Endodermal cell (in vitro differentiated cells): ENCODE data around the gene BOC. TPM values are rescaled to one million over a fixed set of nuclear protein-coding genes. Genes with fewer than 3 reads are reported as not detected.
A peak's percentile ranks its signal among the peaks of the same experiment; 100 is the strongest.

Experiments used
- DNase-seq: peaks from one replicate; pipeline ENCODE4 v3.0.0-alpha.2; 2017
- H3K27ac ChIP-seq: 2 replicates; pipeline ENCODE4 v1.5.1; 2013; ENCODE audit warnings: mild to moderate bottlenecking, low read depth, low read length, moderate library complexity
- H3K27me3 ChIP-seq: 2 replicates; pipeline ENCODE4 v1.6.1; 2013; ENCODE audit warnings: mild to moderate bottlenecking, low read length, moderate library complexity; ENCODE audit not compliant: insufficient read depth, control insufficient read depth, poor library complexity, severe bottlenecking
- H3K36me3 ChIP-seq: 2 replicates; pipeline ENCODE4 v1.7.0; 2013; ENCODE audit warnings: mild to moderate bottlenecking, low read length, moderate library complexity; ENCODE audit not compliant: control insufficient read depth, insufficient read depth
- H3K4me1 ChIP-seq: one replicate; pipeline ENCODE4 v1.7.0; 2013; ENCODE audit warnings: low read length; ENCODE audit not compliant: control insufficient read depth, insufficient read depth
- H3K4me3 ChIP-seq: 2 replicates; pipeline ENCODE4 v1.5.1; 2013; ENCODE audit warnings: mild to moderate bottlenecking, low read length, moderate library complexity
- H3K9ac ChIP-seq: 2 replicates; pipeline ENCODE4 v1.6.1; 2013; ENCODE audit warnings: mild to moderate bottlenecking, low read length, moderate library complexity; ENCODE audit not compliant: poor library complexity, severe bottlenecking; ENCODE audit errors: extremely low read depth
- H3K9me3 ChIP-seq: 2 replicates; pipeline ENCODE4 v1.6.1; 2013; ENCODE audit warnings: mild to moderate bottlenecking, low read length, moderate library complexity; ENCODE audit not compliant: control insufficient read depth
- H3K27ac Mint-ChIP-seq: 2 replicates; pipeline ENCODE4 v1.8.0; 2020; ENCODE audit warnings: mixed read lengths
- H3K27me3 Mint-ChIP-seq: 2 replicates; pipeline ENCODE4 v1.8.0; 2021; ENCODE audit warnings: mild to moderate bottlenecking, mixed read lengths; ENCODE audit not compliant: insufficient read depth
- H3K36me3 Mint-ChIP-seq: 2 replicates; pipeline ENCODE4 v1.8.0; 2020; ENCODE audit warnings: low read depth, mixed read lengths
- H3K4me1 Mint-ChIP-seq: 2 replicates; pipeline ENCODE4 v1.8.0; 2020; ENCODE audit warnings: mixed read lengths
- H3K4me3 Mint-ChIP-seq: 2 replicates; pipeline ENCODE4 v1.8.0; 2020; ENCODE audit warnings: mild to moderate bottlenecking, moderate library complexity, mixed read lengths
- H3K9me3 Mint-ChIP-seq: 2 replicates; pipeline ENCODE4 v1.8.0; 2020; ENCODE audit warnings: mild to moderate bottlenecking, mixed read lengths
- WGBS, 2 experiments: methylation state at CpG; one replicate each; pipeline versions ENCODE4 v1.1.5 to v1.1.7; 2013; ENCODE audit warnings: missing lambda C conversion rate in 2 of 2, mixed read lengths in 1 of 2; ENCODE audit not compliant: insufficient coverage in 1 of 2, insufficient read length in 1 of 2; 5-methylcytosine and 5-hydroxymethylcytosine counted together
- total RNA-seq, 2 donors: library from RNA; stranded (reverse); fragmentation: NEBNext Ultra II Directional in 1 of 2; extraction: Animal tissue kit (Norgen Biotek cat#: 25700) in 1 of 2; gene quantifications; 2 replicates in 1 of 2; 3 replicates in 1 of 2; pipeline ENCODE4 v1.2.1, GENCODE V29; 2021
- TF ChIP-seq, protein P1 (sequence below): fragments of 200-600 bp; sonication (generic); conservative IDR thresholded peaks from 2 replicates; pipeline ENCODE4 v1.5.0; 2021; ENCODE audit warnings: antibody characterized with exemption, mild to moderate bottlenecking

BOC gene
- total RNA-seq, 2 donors from 2014 or later = 9.8 to 12.3 TPM

DNA sequence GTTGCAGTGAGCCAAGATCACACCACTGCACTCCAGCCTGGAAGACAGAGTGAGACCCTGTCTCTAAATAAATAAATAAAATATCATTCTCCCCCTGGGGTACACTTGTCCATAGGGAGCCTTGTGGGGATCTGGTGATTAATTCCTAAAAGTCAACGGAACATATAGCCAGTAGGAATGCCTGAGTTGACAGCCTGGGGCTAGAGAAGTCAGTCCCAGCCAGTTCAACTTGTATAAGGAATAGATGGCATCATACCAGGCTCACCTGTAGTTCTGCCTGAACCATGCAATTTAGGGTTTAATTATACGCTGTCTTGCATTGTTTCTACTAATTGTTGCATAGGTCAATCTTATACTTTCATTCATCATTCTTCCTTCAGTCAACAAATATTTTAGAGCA, 5.9 kb upstream of the BOC start:
- H3K27ac Mint-ChIP-seq = no peak overlapping the region
- Histone ChIP-seq H3K9ac (no peak overlapping the region), H3K4me3 (no peak overlapping the region), H3K9me3 (peaks cover 4% of the 10 kb centered on the region), H3K27me3 (peaks cover 51% of the 10 kb centered on the region), H3K36me3 (no peaks in the 10 kb centered on the region), H3K4me1 (no peaks in the 10 kb centered on the region), H3K27ac (no peak overlapping the region)
- no peaks in the 10 kb centered on the region for H3K36me3 Mint-ChIP-seq
- H3K9me3 Mint-ChIP-seq = no peaks in the 10 kb centered on the region
- no peak overlapping the region for H3K4me3 Mint-ChIP-seq
- peaks cover 58% of the 10 kb centered on the region for H3K27me3 Mint-ChIP-seq
- peaks cover 4% of the 10 kb centered on the region for H3K4me1 Mint-ChIP-seq
- WGBS, 2 experiments = 87 to 90% methylated on average over 2 of the region's 2 CpGs
- TF ChIP-seq, protein P1, sequence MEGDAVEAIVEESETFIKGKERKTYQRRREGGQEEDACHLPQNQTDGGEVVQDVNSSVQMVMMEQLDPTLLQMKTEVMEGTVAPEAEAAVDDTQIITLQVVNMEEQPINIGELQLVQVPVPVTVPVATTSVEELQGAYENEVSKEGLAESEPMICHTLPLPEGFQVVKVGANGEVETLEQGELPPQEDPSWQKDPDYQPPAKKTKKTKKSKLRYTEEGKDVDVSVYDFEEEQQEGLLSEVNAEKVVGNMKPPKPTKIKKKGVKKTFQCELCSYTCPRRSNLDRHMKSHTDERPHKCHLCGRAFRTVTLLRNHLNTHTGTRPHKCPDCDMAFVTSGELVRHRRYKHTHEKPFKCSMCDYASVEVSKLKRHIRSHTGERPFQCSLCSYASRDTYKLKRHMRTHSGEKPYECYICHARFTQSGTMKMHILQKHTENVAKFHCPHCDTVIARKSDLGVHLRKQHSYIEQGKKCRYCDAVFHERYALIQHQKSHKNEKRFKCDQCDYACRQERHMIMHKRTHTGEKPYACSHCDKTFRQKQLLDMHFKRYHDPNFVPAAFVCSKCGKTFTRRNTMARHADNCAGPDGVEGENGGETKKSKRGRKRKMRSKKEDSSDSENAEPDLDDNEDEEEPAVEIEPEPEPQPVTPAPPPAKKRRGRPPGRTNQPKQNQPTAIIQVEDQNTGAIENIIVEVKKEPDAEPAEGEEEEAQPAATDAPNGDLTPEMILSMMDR = no peak
- DNase-seq = no peak

DNA sequence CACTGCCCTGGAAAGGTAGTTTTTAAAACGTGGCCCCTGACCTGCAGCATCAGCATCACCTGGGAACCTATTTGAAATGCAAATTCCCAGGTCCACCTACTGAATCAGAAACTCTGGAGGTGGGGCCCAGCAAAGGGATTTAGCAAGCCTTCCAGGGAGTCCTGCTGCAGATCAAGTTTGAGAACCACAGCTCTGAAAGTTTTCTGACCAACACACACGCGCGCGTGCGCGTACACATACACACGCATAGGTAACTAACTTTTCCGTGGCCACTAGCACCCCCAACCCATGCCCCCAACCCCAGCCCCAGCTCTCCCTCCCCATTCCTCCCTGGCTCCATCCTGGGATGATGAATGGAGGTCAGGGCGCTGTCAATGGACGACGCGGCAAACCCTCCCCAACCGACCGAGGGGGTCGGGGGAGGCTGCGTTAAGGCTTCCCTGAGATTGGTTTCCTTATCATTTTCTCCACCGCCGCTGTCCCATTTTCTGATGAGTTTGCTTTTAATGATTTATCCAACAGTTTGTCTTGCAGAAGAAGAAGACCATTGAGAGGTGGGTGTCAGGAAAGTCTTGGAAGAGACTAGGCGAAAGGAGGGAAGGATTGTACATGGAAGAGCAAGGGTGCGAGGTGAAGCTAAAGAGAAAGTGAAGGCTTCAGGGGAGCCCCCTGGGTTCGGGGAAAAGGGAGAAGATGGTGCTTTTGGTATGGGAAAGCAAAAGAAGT, 590 bp upstream of the BOC start:
- Mint-ChIP-seq H3K36me3 (no peaks in the 10 kb centered on the region), H3K4me3 (peak overlapping the region; percentile 60), H3K27ac (no peak overlapping the region), H3K9me3 (no peaks in the 10 kb centered on the region), H3K27me3 (peaks cover 73% of the 10 kb centered on the region), H3K4me1 (peaks cover 17% of the 10 kb centered on the region)
- Histone ChIP-seq H3K27me3 (peaks cover 64% of the 10 kb centered on the region), H3K4me1 (no peaks in the 10 kb centered on the region), H3K9ac (peak overlapping the region; percentile 3), H3K36me3 (no peaks in the 10 kb centered on the region), H3K4me3 (peak overlapping the region; percentile 80), H3K27ac (peak overlapping the region; percentile 90), H3K9me3 (no peaks in the 10 kb centered on the region)
- 2 to 10% methylated on average over 10 to 22 of the region's 22 CpGs for WGBS, 2 experiments
- TF ChIP-seq, protein P1 = no peak
- DNase-seq = peak; percentile 78

DNA sequence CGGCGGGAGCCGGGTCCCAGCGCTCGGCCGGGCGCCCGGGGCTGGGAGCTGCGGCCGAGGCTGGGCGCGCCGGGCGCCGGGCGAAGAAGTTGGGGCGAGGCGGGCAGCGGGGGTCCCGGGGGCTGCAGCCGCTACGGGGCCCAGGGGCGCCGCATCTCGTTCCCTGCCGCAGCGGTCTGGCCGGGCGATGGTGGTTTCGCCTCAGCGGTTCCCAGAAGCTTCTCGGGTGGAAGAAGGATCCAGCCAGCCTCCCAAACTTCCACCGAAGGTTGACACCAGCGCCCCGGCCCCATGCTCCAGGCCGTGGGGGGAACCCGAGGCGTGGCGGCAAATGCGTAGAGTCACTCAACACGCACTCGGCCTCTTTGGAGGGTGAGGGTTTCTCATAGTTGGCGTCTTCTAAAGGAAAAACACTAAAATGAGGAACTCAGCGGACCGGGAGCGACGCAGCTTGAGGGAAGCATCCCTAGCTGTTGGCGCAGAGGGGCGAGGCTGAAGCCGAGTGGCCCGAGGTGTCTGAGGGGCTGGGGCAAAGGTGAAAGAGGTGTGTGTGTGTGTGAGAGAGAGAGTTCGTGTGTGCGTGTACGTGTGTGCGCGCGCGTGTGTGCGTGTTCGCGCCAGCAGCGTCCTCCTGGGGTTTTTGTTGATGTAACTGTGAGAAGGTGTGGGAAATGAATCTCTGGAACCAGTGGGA, 940 bp downstream of the BOC start:
- no peaks in the 10 kb centered on the region for H3K4me1 ChIP-seq
- Mint-ChIP-seq H3K9me3 (no peaks in the 10 kb centered on the region), H3K27me3 (peaks cover 72% of the 10 kb centered on the region), H3K36me3 (no peaks in the 10 kb centered on the region), H3K27ac (no peak overlapping the region), H3K4me1 (peaks cover 17% of the 10 kb centered on the region), H3K4me3 (peak overlapping the region; percentile 60)
- TF ChIP-seq, protein P1 = no peak
- H3K36me3 ChIP-seq = no peaks in the 10 kb centered on the region
- no peaks in the 10 kb centered on the region for H3K9me3 ChIP-seq
- H3K27me3 ChIP-seq = peaks cover 69% of the 10 kb centered on the region
- peak overlapping the region; percentile 15 for H3K9ac ChIP-seq
- DNase-seq = peak; percentile 78
- H3K4me3 ChIP-seq = peak overlapping the region; percentile 80
- WGBS, 2 experiments = 1 to 2% methylated on average over 13 to 62 of the region's 62 CpGs
- H3K27ac ChIP-seq = peak overlapping the region; percentile 90
